ENCODE measurements around the gene LCN6.

LCN6 gene

DNA sequence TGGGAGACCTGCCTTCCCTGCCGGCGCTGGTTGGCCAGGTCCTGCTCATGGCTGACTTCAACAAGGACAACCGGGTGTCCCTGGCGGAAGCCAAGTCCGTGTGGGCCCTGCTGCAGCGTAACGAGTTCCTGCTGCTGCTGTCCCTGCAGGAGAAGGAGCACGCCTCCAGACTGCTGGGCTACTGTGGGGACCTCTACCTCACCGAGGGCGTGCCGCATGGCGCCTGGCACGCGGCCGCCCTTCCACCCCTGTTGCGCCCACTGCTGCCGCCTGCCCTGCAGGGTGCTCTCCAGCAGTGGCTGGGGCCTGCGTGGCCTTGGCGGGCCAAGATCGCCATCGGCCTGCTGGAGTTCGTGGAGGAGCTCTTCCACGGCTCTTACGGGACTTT lies 25.4 kb downstream of the LCN6 start:
- H3K4me3 ChIP-seq (ENCODE audit: low read depth, low read length) = no peak overlapping the region
- no peak for DNase-seq (ENCODE audit: low read depth)
- TF ChIP-seq, protein P1, sequence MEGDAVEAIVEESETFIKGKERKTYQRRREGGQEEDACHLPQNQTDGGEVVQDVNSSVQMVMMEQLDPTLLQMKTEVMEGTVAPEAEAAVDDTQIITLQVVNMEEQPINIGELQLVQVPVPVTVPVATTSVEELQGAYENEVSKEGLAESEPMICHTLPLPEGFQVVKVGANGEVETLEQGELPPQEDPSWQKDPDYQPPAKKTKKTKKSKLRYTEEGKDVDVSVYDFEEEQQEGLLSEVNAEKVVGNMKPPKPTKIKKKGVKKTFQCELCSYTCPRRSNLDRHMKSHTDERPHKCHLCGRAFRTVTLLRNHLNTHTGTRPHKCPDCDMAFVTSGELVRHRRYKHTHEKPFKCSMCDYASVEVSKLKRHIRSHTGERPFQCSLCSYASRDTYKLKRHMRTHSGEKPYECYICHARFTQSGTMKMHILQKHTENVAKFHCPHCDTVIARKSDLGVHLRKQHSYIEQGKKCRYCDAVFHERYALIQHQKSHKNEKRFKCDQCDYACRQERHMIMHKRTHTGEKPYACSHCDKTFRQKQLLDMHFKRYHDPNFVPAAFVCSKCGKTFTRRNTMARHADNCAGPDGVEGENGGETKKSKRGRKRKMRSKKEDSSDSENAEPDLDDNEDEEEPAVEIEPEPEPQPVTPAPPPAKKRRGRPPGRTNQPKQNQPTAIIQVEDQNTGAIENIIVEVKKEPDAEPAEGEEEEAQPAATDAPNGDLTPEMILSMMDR (IDR thresholded peaks at IDR 0.05; ENCODE audit: control insufficient read depth, extremely low read depth, insufficient read depth) = no peak

DNA sequence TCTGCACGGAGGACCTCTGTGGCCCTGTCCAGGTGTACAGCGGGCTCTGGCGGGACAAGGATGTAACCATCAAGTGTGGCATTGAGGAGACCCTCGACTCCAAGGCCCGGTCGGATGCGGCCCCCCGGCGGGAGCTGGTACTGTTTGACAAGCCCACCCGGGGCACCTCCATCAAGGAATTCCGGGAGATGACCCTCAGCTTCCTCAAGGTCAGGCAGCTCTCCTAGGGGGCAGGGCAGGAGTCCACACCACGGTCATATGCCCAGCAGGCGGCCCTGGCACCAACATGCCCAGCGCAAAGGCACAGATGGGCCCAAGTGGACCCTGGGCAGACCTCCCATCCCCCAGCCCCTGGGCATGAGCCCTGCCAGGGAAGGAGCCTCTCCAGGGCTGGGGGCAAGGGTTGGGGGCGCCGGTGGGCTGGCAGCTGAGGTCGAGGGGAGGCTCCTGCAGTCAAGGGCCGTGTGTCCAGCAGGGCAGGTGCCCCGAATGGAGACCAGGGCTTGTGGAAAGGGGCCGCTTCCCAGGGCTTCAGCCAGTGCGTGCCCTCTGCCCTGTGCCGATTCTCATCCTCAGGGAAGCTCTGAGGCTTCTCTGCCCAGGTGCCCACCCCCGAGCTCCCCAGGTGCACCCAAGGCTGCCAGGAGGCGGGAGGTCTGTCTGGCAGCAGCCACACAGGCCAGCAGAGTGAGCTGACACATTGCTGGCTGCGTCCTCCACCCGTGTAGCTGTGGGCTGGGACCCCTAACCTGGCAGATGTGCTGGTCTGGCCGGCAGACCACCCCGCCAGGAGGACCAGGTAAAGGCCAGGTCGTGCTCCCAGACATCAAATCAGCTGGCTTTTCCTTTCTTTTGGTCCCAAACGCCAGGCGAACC lies 26.0 kb downstream of the LCN6 start:
- no peak overlapping the region for H3K4me3 ChIP-seq (ENCODE audit: low read depth, low read length)
- TF ChIP-seq, protein P1 (IDR thresholded peaks at IDR 0.05; ENCODE audit: control insufficient read depth, extremely low read depth, insufficient read depth) = no peak
- DNase-seq (ENCODE audit: low read depth) = no peak

DNA sequence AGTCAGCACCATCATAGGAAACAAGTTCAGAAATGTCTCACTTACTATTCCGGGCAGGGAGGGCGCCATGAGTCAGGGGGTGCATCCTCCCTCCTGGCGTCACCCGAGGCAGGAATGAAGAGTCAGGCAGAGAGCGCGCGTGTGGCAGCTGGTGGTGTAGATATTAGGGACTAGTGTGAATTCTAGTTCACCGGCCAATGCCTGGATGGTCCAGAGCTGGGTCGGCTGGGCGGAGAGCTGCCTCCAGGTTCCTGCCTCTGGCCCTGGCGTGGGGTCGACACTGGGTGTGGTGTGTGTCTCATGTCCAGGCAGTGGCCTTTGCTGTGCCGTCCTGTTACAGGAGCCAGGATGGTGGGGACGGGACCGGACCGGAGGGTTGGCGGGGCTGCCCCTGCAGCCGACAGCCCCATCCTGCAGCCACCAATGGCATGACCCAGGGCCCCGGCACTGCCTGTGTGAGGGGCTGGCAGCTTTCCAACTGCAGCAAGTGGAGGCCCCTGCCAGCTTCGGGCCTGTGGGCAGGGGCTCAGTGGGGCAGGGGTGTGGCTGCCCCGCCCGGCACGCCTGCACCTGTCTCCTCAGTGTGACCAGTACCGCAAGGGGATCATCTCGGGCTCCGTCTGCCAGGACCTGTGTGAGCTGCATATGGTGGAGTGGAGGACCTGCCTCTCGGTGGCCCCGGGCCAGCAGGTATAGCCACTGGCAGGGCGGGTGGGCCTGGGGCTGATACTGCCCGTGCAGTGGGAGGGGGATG lies 26.8 kb downstream of the LCN6 start:
- no peak for DNase-seq (ENCODE audit: low read depth)
- no peak overlapping the region for H3K4me3 ChIP-seq (ENCODE audit: low read depth, low read length)
- TF ChIP-seq, protein P1 (IDR thresholded peaks at IDR 0.05; ENCODE audit: control insufficient read depth, extremely low read depth, insufficient read depth) = no peak

DNA sequence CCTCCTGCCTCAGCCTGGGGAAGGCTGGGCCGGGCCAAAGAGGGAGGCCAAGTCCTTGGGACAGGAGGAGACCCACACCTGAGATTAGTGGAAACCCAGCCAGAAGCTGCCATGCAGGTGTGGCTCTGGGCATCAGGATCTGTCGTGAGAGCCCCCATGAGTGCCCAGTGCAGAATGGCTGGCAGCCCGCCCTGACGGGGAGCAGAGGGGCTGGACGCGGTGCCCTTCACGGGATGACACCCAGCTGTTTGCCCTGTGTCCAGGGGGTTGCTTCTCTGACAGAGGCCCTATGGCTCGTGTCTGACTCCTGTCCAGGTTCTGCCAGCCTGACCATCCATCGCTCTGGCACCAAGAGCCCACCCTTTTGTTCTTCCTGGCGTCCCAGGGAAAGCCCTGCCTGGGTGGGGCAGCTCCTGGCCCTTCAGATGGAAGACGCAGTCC lies 27.4 kb downstream of the LCN6 start:
- no peak for DNase-seq (ENCODE audit: low read depth)
- H3K4me3 ChIP-seq (ENCODE audit: low read depth, low read length) = no peak overlapping the region
- TF ChIP-seq, protein P1 (IDR thresholded peaks at IDR 0.05; ENCODE audit: control insufficient read depth, extremely low read depth, insufficient read depth) = no peak

DNA sequence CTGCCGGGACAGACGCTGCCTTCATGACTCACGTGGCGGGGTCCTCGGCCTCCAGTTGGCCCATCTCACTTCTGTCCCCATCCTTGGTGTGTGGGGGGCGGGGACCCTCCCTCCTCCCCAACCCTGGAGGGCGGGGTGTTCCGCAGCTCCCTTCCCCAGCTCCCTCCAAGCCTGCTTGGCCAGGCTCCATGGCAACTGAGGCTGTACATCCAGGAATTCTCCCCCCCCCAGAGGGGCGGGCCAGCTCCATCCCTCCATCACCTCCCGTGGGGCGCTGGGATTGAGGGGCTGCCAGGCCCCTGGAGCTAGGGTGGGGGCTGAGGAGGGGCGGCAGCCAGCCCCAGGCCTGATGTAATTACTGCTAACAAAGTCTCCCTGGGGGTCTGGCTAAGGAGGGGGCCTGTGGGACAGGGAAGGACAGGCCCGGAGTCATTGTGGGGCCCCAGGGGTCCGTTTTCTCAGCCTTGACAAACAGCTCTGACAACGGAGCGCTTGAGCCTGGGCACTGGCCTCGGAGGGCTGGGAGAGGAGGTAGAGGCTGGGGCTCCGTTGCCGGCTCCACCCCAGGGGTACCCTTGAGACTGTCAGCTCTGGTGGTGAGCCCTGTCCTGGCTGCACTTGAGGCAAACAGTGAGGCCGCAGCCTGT lies 28.0 kb downstream of the LCN6 start:
- DNase-seq (ENCODE audit: low read depth) = no peak
- H3K4me3 ChIP-seq (ENCODE audit: low read depth, low read length) = no peak overlapping the region
- TF ChIP-seq, protein P1 (IDR thresholded peaks at IDR 0.05; ENCODE audit: control insufficient read depth, extremely low read depth, insufficient read depth) = no peak

DNA sequence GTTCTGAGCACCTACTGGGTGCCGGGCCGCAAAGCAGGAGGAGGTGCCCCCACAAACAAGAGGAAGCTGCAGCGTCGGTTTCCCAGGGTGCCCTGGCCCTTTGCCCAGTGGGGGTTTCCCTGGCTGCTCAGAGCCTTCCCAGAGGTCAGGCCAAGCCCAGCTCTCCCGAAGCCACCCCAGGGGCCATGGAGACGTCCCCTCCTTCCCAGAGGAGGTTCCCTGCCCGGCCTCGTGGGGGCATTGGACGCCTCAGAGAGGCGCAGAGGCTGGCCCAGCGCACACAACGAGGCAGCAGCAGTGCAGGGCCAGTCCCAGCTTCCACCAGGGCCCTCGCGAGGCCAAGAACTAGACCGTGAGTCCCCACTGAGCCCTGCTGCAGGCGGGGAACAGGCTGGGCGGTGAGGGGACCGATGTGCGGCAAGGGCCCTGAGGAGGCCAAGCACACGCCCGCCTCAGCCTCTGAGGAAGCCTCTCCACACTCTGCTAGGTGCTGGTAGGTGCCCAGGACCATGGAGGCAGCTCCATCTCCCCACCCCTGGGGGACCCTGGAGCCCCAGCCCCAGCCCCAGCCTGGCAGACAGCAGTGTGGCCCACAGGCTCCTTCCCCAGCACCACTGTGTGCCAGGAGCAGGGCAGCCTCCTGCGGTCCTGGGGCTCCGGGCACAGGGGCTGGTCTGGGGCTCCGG lies 29.0 kb downstream of the LCN6 start:
- no peak for DNase-seq (ENCODE audit: low read depth)
- no peak overlapping the region for H3K4me3 ChIP-seq (ENCODE audit: low read depth, low read length)
- TF ChIP-seq, protein P1 (IDR thresholded peaks at IDR 0.05; ENCODE audit: control insufficient read depth, extremely low read depth, insufficient read depth) = no peak
